PC-3 (cell line): ENCODE measurements around the gene PRR12. TPM values are rescaled to one million over a fixed set of nuclear protein-coding genes. Genes with fewer than 3 reads are reported as not detected.

ENCODE experiments used
- ATAC-seq: fragments of 200-7000 bp; cut with Tn5 transposase; 2 replicates; pipeline ENCODE4 v1.9.1; 2020; ENCODE audit warnings: mild to moderate bottlenecking, moderate library complexity
- BruUV-seq: library from RNA; stranded (reverse); fragments of 400-500 nt; replicated peaks from 2 replicates; lab custom pipeline; 2021; lab: Mats Ljungman, UMichigan
- CTCF ChIA-PET: fragments of 300-600 bp; sonication (Branson Sonifier 250); formaldehyde crosslinking; loops from one replicate; lab custom pipeline; 2022; ENCODE audit warnings: antibody characterized with exemption; lab: Charles Lee
- POLR2A ChIA-PET: fragments of 300-600 bp; sonication (Branson Sonifier 250); formaldehyde crosslinking; loops from one replicate; lab custom pipeline; 2022; ENCODE audit warnings: antibody characterized with exemption; ENCODE audit not compliant: unreplicated experiment; lab: Charles Lee
- DNase-seq: peaks from one replicate; pipeline ENCODE4 v3.0.0-alpha.2; 2015
- H2AFZ ChIP-seq: fragments of 300-600 bp; sonication (generic); 2 replicates; pipeline ENCODE4 v1.6.0; 2016; ENCODE audit warnings: antibody characterized with exemption, low read length
- H3F3A ChIP-seq: fragments of 300-600 bp; sonication (generic); one replicate; pipeline ENCODE4 v1.6.0; 2017; ENCODE audit warnings: antibody characterized with exemption, low read length, control low read depth, mild to moderate bottlenecking; ENCODE audit not compliant: unreplicated experiment
- H3K27ac ChIP-seq: fragments of 300-600 bp; sonication (generic); 2 replicates; pipeline ENCODE4 v1.5.1; 2016; ENCODE audit warnings: mild to moderate bottlenecking, low read length
- H3K27me3 ChIP-seq: fragments of 300-600 bp; sonication (generic); 2 replicates; pipeline ENCODE4 v1.6.1; 2016; ENCODE audit warnings: low read length, mixed read lengths
- H3K36me3 ChIP-seq: fragments of 300-600 bp; sonication (generic); 2 replicates; pipeline ENCODE4 v1.6.1; 2016; ENCODE audit warnings: low read depth, mixed run types, low read length, mixed read lengths
- H3K4me1 ChIP-seq: fragments of 300-600 bp; sonication (generic); 2 replicates; pipeline ENCODE4 v1.5.1; 2016; ENCODE audit warnings: low read length; ENCODE audit not compliant: insufficient read depth
- H3K4me2 ChIP-seq: fragments of 300-600 bp; sonication (generic); 2 replicates; pipeline ENCODE4 v1.6.0; 2016; ENCODE audit warnings: low read length
- H3K4me3 ChIP-seq: fragments of 300-600 bp; sonication (generic); 2 replicates; pipeline ENCODE4 v1.5.1; 2016; ENCODE audit warnings: mild to moderate bottlenecking, low read length, mixed read lengths
- H3K79me2 ChIP-seq: fragments of 300-600 bp; sonication (generic); 2 replicates; pipeline ENCODE4 v1.6.1; 2017; ENCODE audit warnings: low read length, mixed read lengths
- H3K9ac ChIP-seq: fragments of 300-600 bp; sonication (generic); 2 replicates; pipeline ENCODE4 v1.6.0; 2016; ENCODE audit warnings: mild to moderate bottlenecking, low read length
- H3K9me2 ChIP-seq: fragments of 300-600 bp; sonication (generic); replicated peaks from 2 replicates; pipeline ENCODE4 v1.6.1; 2016; ENCODE audit warnings: mixed run types, low read length, mixed read lengths
- H3K9me3 ChIP-seq: fragments of 300-600 bp; sonication (generic); 2 replicates; pipeline ENCODE4 v1.6.1; 2016; ENCODE audit warnings: low read length, mixed read lengths
- H4K20me1 ChIP-seq: fragments of 300-600 bp; sonication (generic); 2 replicates; pipeline ENCODE4 v1.6.1; 2016; ENCODE audit warnings: low read length, mixed read lengths
- EZH2 ChIP-seq: fragments of 300-600 bp; sonication (generic); IDR thresholded peaks from one replicate; pipeline ENCODE4 v1.6.1; 2017; ENCODE audit warnings: antibody characterized with exemption, mild to moderate bottlenecking, low read length; ENCODE audit not compliant: unreplicated experiment
- EZH2phosphoT487 ChIP-seq: fragments of 300-600 bp; sonication (generic); IDR thresholded peaks from 2 replicates; pipeline ENCODE4 v1.6.1; 2018; ENCODE audit warnings: mild to moderate bottlenecking, antibody characterized with exemption, low read length, borderline replicate concordance
- intact Hi-C: fragments of 100-400 bp; cut with micrococcal nuclease; formaldehyde crosslinking; loops from 2 replicates; pipeline ENCODE4 v1.9.0; 2023
- total RNA-seq: library from RNA; depleted of rRNA; stranded (reverse); fragments of >200 nt; gene quantifications from 2 replicates; pipeline ENCODE4 v1.2.3, GENCODE V29; 2014
- TF ChIP-seq, protein P1 (sequence below): fragments of 300-600 bp; sonication (generic); conservative IDR thresholded peaks from 2 replicates; pipeline ENCODE4 v1.5.1; 2017; ENCODE audit warnings: antibody characterized with exemption, low read depth, mild to moderate bottlenecking, low read length

Gene PRR12
- total RNA-seq, 1 experiment from 2014 or later: 14.6 TPM

- Histone ChIP-seq H2AFZ (no peak overlapping the region), H3K27me3 (no peaks in the 10 kb centered on the region), H4K20me1 (no peaks in the 10 kb centered on the region), H3K9ac (no peak overlapping the region), H3K79me2 (peaks cover 18% of the 10 kb centered on the region), H3K27ac (no peak overlapping the region), H3K4me2 (no peak overlapping the region), H3K4me1 (no peaks in the 10 kb centered on the region), H3K9me2 (no peaks in the 10 kb centered on the region), H3K4me3 (no peak overlapping the region), H3F3A (no peaks in the 10 kb centered on the region), H3K36me3 (peaks cover 33% of the 10 kb centered on the region), H3K9me3 (no peaks in the 10 kb centered on the region)
- ATAC-seq (no peak), DNase-seq (no peak)
- intact Hi-C loops: no loop called here
- ChIA-PET CTCF (interaction anchor here (1.0 kb wide), 1 partner anchor 10 kb away, joined by 3 read pairs; no protein-coding TSS in a partner anchor), POLR2A (no interaction called here)
- no TSS peak for BruUV-seq
- TF ChIP-seq EZH2 (no peak), EZH2phosphoT487 (no peak)
- TF ChIP-seq, protein P1, sequence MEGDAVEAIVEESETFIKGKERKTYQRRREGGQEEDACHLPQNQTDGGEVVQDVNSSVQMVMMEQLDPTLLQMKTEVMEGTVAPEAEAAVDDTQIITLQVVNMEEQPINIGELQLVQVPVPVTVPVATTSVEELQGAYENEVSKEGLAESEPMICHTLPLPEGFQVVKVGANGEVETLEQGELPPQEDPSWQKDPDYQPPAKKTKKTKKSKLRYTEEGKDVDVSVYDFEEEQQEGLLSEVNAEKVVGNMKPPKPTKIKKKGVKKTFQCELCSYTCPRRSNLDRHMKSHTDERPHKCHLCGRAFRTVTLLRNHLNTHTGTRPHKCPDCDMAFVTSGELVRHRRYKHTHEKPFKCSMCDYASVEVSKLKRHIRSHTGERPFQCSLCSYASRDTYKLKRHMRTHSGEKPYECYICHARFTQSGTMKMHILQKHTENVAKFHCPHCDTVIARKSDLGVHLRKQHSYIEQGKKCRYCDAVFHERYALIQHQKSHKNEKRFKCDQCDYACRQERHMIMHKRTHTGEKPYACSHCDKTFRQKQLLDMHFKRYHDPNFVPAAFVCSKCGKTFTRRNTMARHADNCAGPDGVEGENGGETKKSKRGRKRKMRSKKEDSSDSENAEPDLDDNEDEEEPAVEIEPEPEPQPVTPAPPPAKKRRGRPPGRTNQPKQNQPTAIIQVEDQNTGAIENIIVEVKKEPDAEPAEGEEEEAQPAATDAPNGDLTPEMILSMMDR: no peak
Measured at GRCh38 chr19:49560358-49560900, 30.6 kb upstream of the PRR12 start.

DNA sequence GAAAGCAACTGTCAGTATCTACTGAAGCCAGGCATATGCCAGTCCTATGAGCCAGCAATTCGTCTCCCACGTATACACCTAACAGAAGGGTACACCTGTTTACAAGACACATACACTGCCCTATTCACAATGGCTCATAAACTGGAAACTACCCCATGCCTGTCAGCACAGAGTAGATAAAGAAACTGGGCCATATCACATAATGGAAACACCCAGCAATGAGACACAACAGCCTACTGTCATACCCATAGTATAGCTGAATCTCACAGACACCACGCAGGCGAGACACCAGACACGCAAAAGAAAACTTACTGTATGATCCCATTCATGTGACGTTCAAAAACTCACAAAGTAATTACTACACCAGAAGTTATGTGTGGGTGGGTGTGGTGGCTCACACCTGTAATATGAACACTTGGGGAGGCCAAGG, 26.4 kb upstream of the PRR12 start:
- CTCF ChIA-PET: no interaction called here
- TF ChIP-seq EZH2 (no peak), EZH2phosphoT487 (no peak)
- TF ChIP-seq, protein P1: no peak
- POLR2A ChIA-PET: no interaction called here

DNA sequence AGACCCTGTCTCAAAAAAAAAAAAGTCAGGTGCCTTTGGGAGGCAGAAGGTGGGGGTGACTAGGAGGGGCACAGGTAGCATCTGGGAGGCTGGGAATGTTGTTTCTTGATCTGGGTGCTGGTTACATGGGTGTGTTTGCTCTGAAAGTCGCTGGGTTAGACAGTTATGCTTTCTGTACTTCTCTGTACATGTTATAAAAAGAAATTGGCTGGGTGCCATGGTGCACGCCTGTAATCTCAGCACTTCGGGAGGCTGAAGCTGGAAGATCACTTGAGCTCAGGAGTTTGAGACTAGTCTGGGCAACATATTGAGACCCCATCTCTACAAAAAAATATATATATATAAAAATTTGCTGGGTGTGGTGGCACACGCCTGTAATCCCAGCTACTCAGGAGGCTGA, 25.7 kb upstream of the PRR12 start:
- Histone ChIP-seq H3K9ac (no peak overlapping the region), H3F3A (no peaks in the 10 kb centered on the region), H3K4me2 (no peak overlapping the region), H3K79me2 (peaks cover 53% of the 10 kb centered on the region), H3K9me2 (no peaks in the 10 kb centered on the region), H3K27me3 (no peaks in the 10 kb centered on the region), H3K36me3 (peaks cover 3% of the 10 kb centered on the region; the same call in 1 of the 2 replicates), H3K4me3 (no peak overlapping the region), H3K27ac (no peak overlapping the region), H4K20me1 (0 out of 2 replicates have a peak, but pooled peaks cover 9% of the 10 kb centered on the region), H3K9me3 (no peaks in the 10 kb centered on the region), H3K4me1 (peaks cover 12% of the 10 kb centered on the region; the same call in 1 of the 2 replicates), H2AFZ (no peak overlapping the region)
- DNase-seq: no peak
- BruUV-seq: no TSS peak
- intact Hi-C loops: no loop called here
- POLR2A ChIA-PET: no interaction called here
- CTCF ChIA-PET: no interaction called here
- no peak for ATAC-seq
- TF ChIP-seq, protein P1: no peak
- TF ChIP-seq EZH2phosphoT487: no peak
- no peak for TF ChIP-seq EZH2

More for the DNA sequence above, 26.4 kb upstream of the PRR12 start:
- peaks cover 6% of the 10 kb centered on the region; the same call in 1 of the 2 replicates for H3K36me3 ChIP-seq
- no peak overlapping the region for H3K4me3 ChIP-seq
- no peak for ATAC-seq
- no peak for DNase-seq
- peaks cover 12% of the 10 kb centered on the region; the same call in 1 of the 2 replicates for H3K4me1 ChIP-seq
- no peak overlapping the region for H2AFZ ChIP-seq
- 0 out of 2 replicates have a peak, but pooled peaks cover 9% of the 10 kb centered on the region for H4K20me1 ChIP-seq
- intact Hi-C loops: no loop called here
- H3K27ac ChIP-seq: no peak overlapping the region
- no TSS peak for BruUV-seq
- H3K79me2 ChIP-seq: peaks cover 48% of the 10 kb centered on the region
- no peak overlapping the region for H3K4me2 ChIP-seq
- no peak overlapping the region for H3K9ac ChIP-seq
- H3F3A ChIP-seq: no peaks in the 10 kb centered on the region
- no peaks in the 10 kb centered on the region for H3K9me2 ChIP-seq
- H3K27me3 ChIP-seq: no peaks in the 10 kb centered on the region
- H3K9me3 ChIP-seq: no peaks in the 10 kb centered on the region
